CD4-positive, CD25-positive, alpha-beta regulatory T cell (primary cell): ENCODE results near the gene THUMPD1. TPM values are rescaled to one million over a fixed set of nuclear protein-coding genes. Genes with fewer than 3 reads are reported as not detected.
"Not testable (repeated sequence)": the region's sequence is repeated elsewhere in the genome, so short reads cannot be mapped to it uniquely, and the experiment has no call there.

Experiments used
- ATAC-seq, 2 donors: fragments of 150-1000 bp; cut with Tn5 transposase; one replicate each; pipeline ENCODE4 v1.10.0; 2021; ENCODE audit warnings: low read depth in 2 of 2, moderate number of reproducible peaks in 2 of 2, moderate library complexity in 1 of 2
- DNase-seq, 3 donors: peaks; one replicate each; pipeline versions ENCODE4 v3.0.0 to v3.0.0-alpha.2; 2012 to 2022; ENCODE audit warnings: mixed read lengths in 1 of 3
- H3K27ac ChIP-seq: one replicate; pipeline ENCODE4 v1.7.0; 2013; ENCODE audit warnings: mild to moderate bottlenecking, low read length; ENCODE audit not compliant: insufficient read depth, poor library complexity, severe bottlenecking
- H3K27me3 ChIP-seq: one replicate; pipeline ENCODE4 v1.7.0; 2013; ENCODE audit warnings: low read length; ENCODE audit not compliant: control insufficient read depth, insufficient read depth
- H3K36me3 ChIP-seq: one replicate; pipeline ENCODE4 v1.7.0; 2013; ENCODE audit warnings: mild to moderate bottlenecking, low read length, moderate library complexity; ENCODE audit not compliant: control insufficient read depth, insufficient read depth
- H3K4me1 ChIP-seq: 2 replicates; pipeline ENCODE4 v1.7.0; 2013; ENCODE audit warnings: mild to moderate bottlenecking, low read length; ENCODE audit not compliant: insufficient read depth, control insufficient read depth, poor library complexity, severe bottlenecking
- H3K4me3 ChIP-seq: one replicate; pipeline ENCODE4 v1.7.0; 2013; ENCODE audit warnings: low read depth, mild to moderate bottlenecking, low read length, moderate library complexity
- H3K9me3 ChIP-seq, 2 experiments: 1 replicate in 1 of 2; 2 replicates in 1 of 2; pipeline ENCODE4 v1.7.0; 2013; ENCODE audit warnings: low read length in 2 of 2, mild to moderate bottlenecking in 1 of 2, moderate library complexity in 1 of 2; ENCODE audit not compliant: control insufficient read depth in 2 of 2
- H3K27ac Mint-ChIP-seq, 3 donors: one replicate each; pipeline ENCODE4 v1.8.0; 2020 to 2022; ENCODE audit warnings: mild to moderate bottlenecking in 3 of 3, mixed read lengths in 3 of 3, moderate library complexity in 2 of 3
- H3K27me3 Mint-ChIP-seq: one replicate; pipeline ENCODE4 v1.8.0; 2022; ENCODE audit warnings: mild to moderate bottlenecking, mixed read lengths
- H3K36me3 Mint-ChIP-seq: one replicate; pipeline ENCODE4 v1.8.0; 2020; ENCODE audit warnings: mixed read lengths
- H3K4me1 Mint-ChIP-seq, 4 donors: one replicate each; pipeline ENCODE4 v1.8.0; 2020 to 2022; ENCODE audit warnings: mixed read lengths in 4 of 4, mild to moderate bottlenecking in 1 of 4
- H3K4me3 Mint-ChIP-seq, 4 donors: one replicate each; pipeline ENCODE4 v1.8.0; 2020 to 2022; ENCODE audit warnings: mild to moderate bottlenecking in 4 of 4, mixed read lengths in 4 of 4, moderate library complexity in 3 of 4
- H3K9me3 Mint-ChIP-seq, 7 donors: one replicate each; pipeline ENCODE4 v1.8.0; 2020 to 2022; ENCODE audit warnings: mixed read lengths in 7 of 7, mild to moderate bottlenecking in 3 of 7, moderate library complexity in 2 of 7
- polyA plus RNA-seq, 4 donors: library from polyadenylated mRNA; unstranded; fragments of 300-500 nt; fragmentation: Illumina TruSeq; gene quantifications; one replicate each; pipeline ENCODE4 v1.2.3, GENCODE V29; 2021
- total RNA-seq: library from RNA; stranded (reverse); gene quantifications from one replicate; pipeline ENCODE4 v1.2.3, GENCODE V29; 2022

THUMPD1 gene
- total and polyA plus RNA-seq, 5 donors from 2014 or later: 56.1 to 97.6 (median 71.7) TPM

DNA sequence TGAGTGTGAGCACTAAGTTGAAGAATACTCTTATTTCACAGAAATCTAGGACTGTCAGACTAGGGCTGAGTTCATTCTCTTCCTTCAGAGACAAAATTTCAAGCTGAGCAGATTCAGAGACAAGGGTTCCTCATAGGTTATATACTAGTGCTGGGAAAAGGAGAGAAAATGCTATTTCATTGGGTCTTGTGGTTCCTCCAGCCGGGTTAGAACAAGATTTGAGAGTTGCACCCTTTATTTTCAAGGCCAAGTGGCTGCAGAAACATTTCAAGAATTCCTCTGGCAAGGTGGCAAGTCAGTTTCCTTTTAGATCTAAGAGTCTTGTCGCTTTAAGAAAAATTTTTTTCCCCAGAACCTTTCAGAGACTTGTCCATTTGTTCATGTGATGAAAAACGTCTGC is 6.8 kb downstream of the THUMPD1 start:
- Mint-ChIP-seq H3K27me3 (no peaks in the 10 kb centered on the region), H3K4me1 (peaks cover 18 to 25% (median 20%) of the 10 kb centered on the region in 4 donors), H3K4me3 (no peak overlapping the region), H3K36me3 (peaks cover 37% of the 10 kb centered on the region), H3K27ac (no peak overlapping the region), H3K9me3 (no peaks in the 10 kb centered on the region)
- no peak overlapping the region for H3K27ac ChIP-seq
- no peaks in the 10 kb centered on the region for H3K9me3 ChIP-seq
- H3K27me3 ChIP-seq: no peaks in the 10 kb centered on the region
- H3K4me3 ChIP-seq: no peak overlapping the region
- DNase-seq (no peak), ATAC-seq (no peak)
- no peaks in the 10 kb centered on the region for H3K4me1 ChIP-seq
- H3K36me3 ChIP-seq: peaks cover 53% of the 10 kb centered on the region

GRCh38 chr16:20734056-20734455 is 7.6 kb downstream of the THUMPD1 start:
- Histone ChIP-seq H3K36me3 (peaks cover 53% of the 10 kb centered on the region), H3K4me3 (no peak overlapping the region), H3K27me3 (no peaks in the 10 kb centered on the region), H3K4me1 (no peaks in the 10 kb centered on the region), H3K27ac (no peak overlapping the region), H3K9me3 (no peaks in the 10 kb centered on the region)
- Mint-ChIP-seq H3K4me1 (peaks cover 12 to 23% (median 19%) of the 10 kb centered on the region in 4 donors), H3K27me3 (no peaks in the 10 kb centered on the region), H3K36me3 (peaks cover 37% of the 10 kb centered on the region), H3K9me3 (no peaks in the 10 kb centered on the region), H3K4me3 (no peak overlapping the region), H3K27ac (peak overlapping the region in 1 of 3 donors; percentile 15)
- ATAC-seq: no peak
- DNase-seq: no peak

GRCh38 chr16:20729141-20729540 is 12.5 kb downstream of the THUMPD1 start:
- no peak for ATAC-seq
- H3K27ac Mint-ChIP-seq: no peak overlapping the region

DNA sequence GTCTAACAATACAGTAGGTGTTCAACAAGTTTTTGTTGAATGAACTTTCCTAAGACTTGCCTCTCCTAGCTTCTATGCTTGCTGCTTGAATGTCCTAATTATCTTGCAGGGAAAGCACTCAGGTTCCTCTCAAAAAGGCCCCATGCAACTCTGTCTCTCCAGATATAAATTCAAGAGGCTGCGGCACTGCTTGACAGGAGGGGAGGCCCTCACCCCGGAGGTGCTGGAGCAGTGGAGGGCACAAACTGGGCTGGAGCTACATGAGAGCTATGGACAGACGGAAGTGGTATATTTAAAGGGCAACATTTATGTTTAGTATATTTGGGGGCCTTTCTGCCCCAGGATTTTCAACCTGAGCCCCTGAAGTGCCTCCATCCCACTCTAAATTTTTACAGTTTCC is 14.4 kb downstream of the THUMPD1 start:
- no peaks in the 10 kb centered on the region for H3K36me3 Mint-ChIP-seq
- DNase-seq (no peak), ATAC-seq (no peak)
- H3K4me1 ChIP-seq: no peaks in the 10 kb centered on the region
- H3K27ac ChIP-seq: no peak overlapping the region
- no peak overlapping the region for H3K4me3 ChIP-seq
- no peak overlapping the region for H3K4me3 Mint-ChIP-seq
- no peaks in the 10 kb centered on the region for H3K27me3 ChIP-seq
- no peaks in the 10 kb centered on the region for H3K9me3 Mint-ChIP-seq
- peaks cover 0 to 5% (median 1%) of the 10 kb centered on the region in 4 donors for H3K4me1 Mint-ChIP-seq
- no peaks in the 10 kb centered on the region for H3K9me3 ChIP-seq
- H3K36me3 ChIP-seq: no peaks in the 10 kb centered on the region
- H3K27me3 Mint-ChIP-seq: no peaks in the 10 kb centered on the region
- H3K27ac Mint-ChIP-seq: no peak overlapping the region

More at GRCh38 chr16:20729141-20729540, 12.5 kb downstream of the THUMPD1 start:
- peaks cover 0 to 15% (median 5%) of the 10 kb centered on the region in 4 donors for H3K4me1 Mint-ChIP-seq
- H3K27me3 Mint-ChIP-seq: no peaks in the 10 kb centered on the region
- Histone ChIP-seq H3K4me1 (no peaks in the 10 kb centered on the region), H3K27me3 (no peaks in the 10 kb centered on the region), H3K27ac (no peak overlapping the region), H3K36me3 (peaks cover 5% of the 10 kb centered on the region), H3K9me3 (no peaks in the 10 kb centered on the region), H3K4me3 (no peak overlapping the region)
- H3K36me3 Mint-ChIP-seq: peaks cover 6% of the 10 kb centered on the region
- no peaks in the 10 kb centered on the region for H3K9me3 Mint-ChIP-seq
- no peak for DNase-seq
- H3K4me3 Mint-ChIP-seq: no peak overlapping the region

GRCh38 chr16:20726661-20727060 is 15.0 kb downstream of the THUMPD1 start:
- DNase-seq (no peak), ATAC-seq (no peak)
- no peaks in the 10 kb centered on the region for H3K36me3 ChIP-seq

DNA sequence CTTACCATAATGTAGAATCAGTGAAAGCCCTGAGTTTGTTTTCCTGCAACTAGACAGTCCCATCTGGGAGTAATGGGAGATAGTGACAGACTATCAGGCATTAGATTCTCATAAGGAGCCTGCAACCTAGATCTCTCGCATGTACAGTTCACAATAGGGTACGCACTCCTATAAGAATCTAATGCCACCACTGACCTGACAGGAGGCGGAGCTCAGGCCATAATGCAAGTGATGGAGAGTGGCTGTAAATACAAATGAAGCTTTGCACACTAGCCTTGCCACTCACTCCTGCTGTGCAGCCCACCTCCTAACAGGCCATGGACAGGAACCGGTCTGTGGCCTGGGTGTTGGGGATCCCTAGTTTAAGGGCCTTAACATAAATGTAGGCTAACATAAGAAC is 21.4 kb downstream of the THUMPD1 start:
- Mint-ChIP-seq H3K4me3 (no peak overlapping the region), H3K9me3 (no peaks in the 10 kb centered on the region), H3K27me3 (peaks cover 8% of the 10 kb centered on the region), H3K27ac (no peak overlapping the region), H3K4me1 (no peaks in the 10 kb centered on the region), H3K36me3 (peaks cover 6% of the 10 kb centered on the region)
- Histone ChIP-seq H3K27me3 (no peaks in the 10 kb centered on the region), H3K27ac (no peak overlapping the region), H3K4me3 (no peak overlapping the region), H3K36me3 (no peaks in the 10 kb centered on the region), H3K4me1 (no peaks in the 10 kb centered on the region), H3K9me3 (no peaks in the 10 kb centered on the region)
- DNase-seq (no peak), ATAC-seq (no peak)

More at GRCh38 chr16:20726661-20727060, 15.0 kb downstream of the THUMPD1 start:
- H3K27ac Mint-ChIP-seq: no peak overlapping the region
- Histone ChIP-seq H3K27ac (no peak overlapping the region), H3K9me3 (no peaks in the 10 kb centered on the region), H3K4me1 (no peaks in the 10 kb centered on the region), H3K27me3 (no peaks in the 10 kb centered on the region), H3K4me3 (no peak overlapping the region)
- no peaks in the 10 kb centered on the region for H3K9me3 Mint-ChIP-seq
- H3K4me1 Mint-ChIP-seq: peaks cover 0 to 2% (median 0%) of the 10 kb centered on the region in 4 donors
- H3K27me3 Mint-ChIP-seq: no peaks in the 10 kb centered on the region
- H3K4me3 Mint-ChIP-seq: no peak overlapping the region
- H3K36me3 Mint-ChIP-seq: no peaks in the 10 kb centered on the region

DNA sequence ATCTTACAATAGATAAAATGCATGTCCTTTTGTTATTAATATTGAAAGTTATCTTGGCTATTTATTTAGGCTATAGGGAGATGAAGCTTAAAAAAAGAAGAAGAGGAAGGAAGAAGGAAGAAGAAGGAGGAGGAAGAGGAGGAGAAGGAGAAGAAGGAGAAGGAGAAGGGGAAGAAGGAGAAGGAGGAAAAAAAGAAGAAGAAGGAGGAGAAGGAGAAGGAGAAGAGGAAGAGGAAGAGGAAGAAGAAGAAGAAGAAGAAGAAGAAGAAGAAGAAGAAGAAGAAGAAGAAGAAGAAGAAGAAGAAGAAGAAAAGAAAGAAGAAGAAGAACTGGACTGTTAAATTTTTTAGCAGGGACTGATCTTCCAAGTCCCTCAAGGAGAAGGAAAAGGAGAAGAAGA is 23.9 kb downstream of the THUMPD1 start:
- H3K36me3 ChIP-seq, H3K36me3 Mint-ChIP-seq, H3K27me3 Mint-ChIP-seq, H3K9me3 Mint-ChIP-seq, H3K4me3 Mint-ChIP-seq, ATAC-seq, H3K9me3 ChIP-seq, H3K4me3 ChIP-seq, H3K27me3 ChIP-seq, H3K27ac ChIP-seq, DNase-seq, H3K4me1 ChIP-seq, H3K27ac Mint-ChIP-seq, H3K4me1 Mint-ChIP-seq: not testable (repeated sequence)

DNA sequence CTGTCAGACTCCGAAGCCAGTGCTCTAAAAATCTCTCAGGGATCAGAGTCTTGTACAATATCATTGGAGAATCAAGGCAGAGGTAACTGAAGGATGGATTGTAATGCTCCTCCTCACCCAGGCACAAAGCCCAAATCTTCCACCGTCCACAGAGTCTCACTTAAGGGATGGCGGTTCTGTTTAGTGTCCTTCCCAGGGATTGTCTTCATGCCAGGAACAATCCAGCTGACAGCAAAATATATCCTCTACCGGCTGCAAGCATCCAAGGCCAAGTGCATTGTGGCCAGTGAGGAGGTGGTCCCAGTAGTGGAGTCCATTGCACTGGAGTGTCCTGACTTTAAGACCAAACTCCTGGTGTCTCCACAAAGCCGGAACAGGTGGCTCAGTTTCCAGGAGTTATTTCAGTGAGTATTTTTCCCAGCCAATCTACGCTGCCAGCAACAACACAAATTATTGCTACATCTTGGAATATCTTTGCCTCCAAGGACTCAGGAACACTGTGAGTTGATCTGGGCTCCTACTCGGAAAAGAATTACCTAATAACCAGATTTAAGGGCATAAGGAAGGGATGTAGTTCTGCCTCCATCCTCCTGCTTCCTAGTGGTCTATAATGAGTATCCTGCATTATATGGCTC is 30.2 kb downstream of the THUMPD1 start:
- Mint-ChIP-seq H3K27ac (no peak overlapping the region), H3K9me3 (no peaks in the 10 kb centered on the region), H3K27me3 (no peaks in the 10 kb centered on the region), H3K36me3 (peaks cover 1% of the 10 kb centered on the region), H3K4me1 (no peaks in the 10 kb centered on the region), H3K4me3 (no peak overlapping the region)
- DNase-seq (no peak), ATAC-seq (no peak)
- Histone ChIP-seq H3K4me3 (no peak overlapping the region), H3K4me1 (no peaks in the 10 kb centered on the region), H3K27me3 (no peaks in the 10 kb centered on the region), H3K27ac (no peak overlapping the region), H3K9me3 (no peaks in the 10 kb centered on the region), H3K36me3 (no peaks in the 10 kb centered on the region)
